Measurements from ENCODE around the gene NANS. TPM values are rescaled to one million over a fixed set of nuclear protein-coding genes. Genes with fewer than 3 reads are reported as not detected.
"Not testable (repeated sequence)": the region's sequence is repeated elsewhere in the genome, so short reads cannot be mapped to it uniquely, and the experiment has no call there.

The NANS gene
- total RNA-seq, 2 donors from 2014 or later: 223 to 254 TPM

DNA sequence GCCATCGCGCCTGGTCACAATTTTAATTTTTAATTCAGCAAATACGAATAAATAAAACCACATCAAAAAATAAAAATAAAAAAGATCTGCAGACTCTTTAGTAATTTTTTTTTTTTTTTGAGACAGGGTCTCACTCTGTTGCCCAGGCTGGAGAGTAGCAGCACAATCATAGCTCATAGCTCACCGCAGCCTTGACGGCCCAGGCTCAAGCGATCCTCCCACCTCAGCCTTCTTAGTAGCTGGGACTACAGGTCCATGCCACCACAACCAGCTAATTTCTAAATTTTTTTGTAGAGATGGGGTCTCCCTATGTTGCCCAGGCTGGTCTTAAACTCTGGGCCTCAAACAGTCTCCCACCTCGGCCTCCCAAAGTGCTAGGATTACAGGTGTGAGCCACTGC, 14.2 kb downstream of the NANS start:
- no peaks in the 10 kb centered on the region for H3K36me3 ChIP-seq
- no peaks in the 10 kb centered on the region for H3K9me3 ChIP-seq
- intact Hi-C loops (cut with DNase I): loop anchor here (10.0 kb wide), 1 partner anchor 194 kb away; no protein-coding TSS in a partner anchor
- H3K9ac ChIP-seq (ENCODE audit: low read depth in 2 of 2, low read length in 2 of 2): peak overlapping the region in 1 of 2 donors; percentile 75
- peak overlapping the region; percentile 93 for H3K27ac ChIP-seq
- TF ChIP-seq, protein P1, sequence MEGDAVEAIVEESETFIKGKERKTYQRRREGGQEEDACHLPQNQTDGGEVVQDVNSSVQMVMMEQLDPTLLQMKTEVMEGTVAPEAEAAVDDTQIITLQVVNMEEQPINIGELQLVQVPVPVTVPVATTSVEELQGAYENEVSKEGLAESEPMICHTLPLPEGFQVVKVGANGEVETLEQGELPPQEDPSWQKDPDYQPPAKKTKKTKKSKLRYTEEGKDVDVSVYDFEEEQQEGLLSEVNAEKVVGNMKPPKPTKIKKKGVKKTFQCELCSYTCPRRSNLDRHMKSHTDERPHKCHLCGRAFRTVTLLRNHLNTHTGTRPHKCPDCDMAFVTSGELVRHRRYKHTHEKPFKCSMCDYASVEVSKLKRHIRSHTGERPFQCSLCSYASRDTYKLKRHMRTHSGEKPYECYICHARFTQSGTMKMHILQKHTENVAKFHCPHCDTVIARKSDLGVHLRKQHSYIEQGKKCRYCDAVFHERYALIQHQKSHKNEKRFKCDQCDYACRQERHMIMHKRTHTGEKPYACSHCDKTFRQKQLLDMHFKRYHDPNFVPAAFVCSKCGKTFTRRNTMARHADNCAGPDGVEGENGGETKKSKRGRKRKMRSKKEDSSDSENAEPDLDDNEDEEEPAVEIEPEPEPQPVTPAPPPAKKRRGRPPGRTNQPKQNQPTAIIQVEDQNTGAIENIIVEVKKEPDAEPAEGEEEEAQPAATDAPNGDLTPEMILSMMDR (IDR thresholded peaks at IDR 0.05): no peak
- H3K4me1 ChIP-seq: peaks cover 11% of the 10 kb centered on the region
- no peak for DNase-seq
- H3K4me3 ChIP-seq: no peak overlapping the region
- H3K27me3 ChIP-seq: no peaks in the 10 kb centered on the region

DNA sequence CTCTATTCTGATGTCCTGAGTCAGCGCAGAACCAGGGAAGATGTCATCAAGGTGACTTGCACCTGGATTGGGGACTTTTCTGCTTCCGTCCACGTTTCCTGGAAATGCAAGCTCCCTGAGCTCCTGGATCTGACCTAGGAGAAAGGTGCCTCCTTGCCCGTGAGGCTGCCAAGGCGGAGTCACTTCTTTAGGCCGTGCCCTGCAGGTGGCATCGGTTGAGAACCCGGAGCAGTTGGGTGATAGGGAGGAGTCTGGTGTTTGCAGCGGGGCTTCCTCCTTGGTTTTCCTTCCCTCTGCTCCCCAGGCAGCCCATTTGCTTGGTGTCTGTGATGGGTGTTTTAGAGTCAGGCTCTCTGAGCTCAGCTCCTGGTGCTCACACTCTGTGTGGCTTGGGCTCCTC, 15.2 kb downstream of the NANS start:
- Histone ChIP-seq H3K4me3 (no peak overlapping the region), H3K36me3 (no peaks in the 10 kb centered on the region), H3K27me3 (no peaks in the 10 kb centered on the region), H3K9me3 (no peaks in the 10 kb centered on the region), H3K9ac (ENCODE audit: low read depth in 2 of 2, low read length in 2 of 2) (peak overlapping the region; percentile 14 to 75), H3K27ac (peak overlapping the region; percentile 93), H3K4me1 (peaks cover 11% of the 10 kb centered on the region)
- intact Hi-C loops (cut with DNase I): loop anchor here (10.0 kb wide), 1 partner anchor 193 kb away; no protein-coding TSS in a partner anchor
- TF ChIP-seq, protein P1 (IDR thresholded peaks at IDR 0.05): no peak
- peak; percentile 80 for DNase-seq

DNA sequence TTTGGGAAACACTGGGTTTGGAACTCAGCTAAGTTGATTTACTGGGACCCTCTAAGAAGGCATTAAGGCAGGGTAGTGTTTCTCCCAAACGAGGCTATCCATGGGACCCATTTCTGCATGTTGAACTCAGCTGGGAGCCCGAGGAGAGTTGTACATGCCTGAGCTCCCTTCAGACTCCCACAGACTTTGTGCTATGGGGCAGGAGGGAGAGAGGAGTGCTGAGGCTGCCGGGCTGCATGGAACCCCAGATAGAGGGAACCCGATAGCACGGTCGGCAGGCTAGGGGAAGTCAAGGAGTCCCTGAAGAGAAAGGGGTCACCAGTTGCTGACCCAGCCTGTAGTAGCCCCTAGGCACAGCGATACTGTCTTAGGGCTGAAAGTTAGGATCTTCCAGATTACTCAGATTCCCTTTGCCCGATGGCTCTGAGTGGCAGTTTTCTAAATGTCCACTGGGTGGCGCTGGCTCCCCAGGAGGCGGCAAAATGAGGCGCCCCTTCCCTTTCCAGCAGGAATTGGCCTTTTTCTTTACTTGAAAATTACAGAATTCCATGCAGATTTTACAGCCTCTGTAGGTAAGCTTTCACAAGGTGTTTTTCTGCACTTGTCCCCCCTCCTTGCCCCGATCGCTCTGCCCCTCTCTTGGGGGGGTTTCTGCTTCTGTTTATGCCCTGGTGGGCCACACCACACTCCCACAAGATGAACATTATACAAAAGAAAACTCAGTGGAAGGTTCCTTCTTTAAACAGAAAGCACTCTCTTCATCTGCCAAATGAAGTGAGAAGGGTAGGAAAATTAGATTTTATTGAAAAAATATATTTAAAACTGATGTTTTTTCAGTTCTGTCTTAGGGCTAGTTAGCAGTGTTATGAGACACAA, 17.8 kb downstream of the NANS start:
- H3K27ac ChIP-seq: peak overlapping the region; percentile 93
- H3K27me3 ChIP-seq: no peaks in the 10 kb centered on the region
- TF ChIP-seq, protein P1 (IDR thresholded peaks at IDR 0.05): peak; percentile 96
- intact Hi-C loops (cut with DNase I): loop anchor here (10.0 kb wide), 1 partner anchor 190 kb away; no protein-coding TSS in a partner anchor
- peak overlapping the region; percentile 61 to 82 for H3K9ac ChIP-seq (ENCODE audit: low read depth in 2 of 2, low read length in 2 of 2)
- no peaks in the 10 kb centered on the region for H3K36me3 ChIP-seq
- no peak overlapping the region for H3K4me3 ChIP-seq
- DNase-seq: peak; percentile 88
- peaks cover 11% of the 10 kb centered on the region for H3K4me1 ChIP-seq
- no peaks in the 10 kb centered on the region for H3K9me3 ChIP-seq

DNA sequence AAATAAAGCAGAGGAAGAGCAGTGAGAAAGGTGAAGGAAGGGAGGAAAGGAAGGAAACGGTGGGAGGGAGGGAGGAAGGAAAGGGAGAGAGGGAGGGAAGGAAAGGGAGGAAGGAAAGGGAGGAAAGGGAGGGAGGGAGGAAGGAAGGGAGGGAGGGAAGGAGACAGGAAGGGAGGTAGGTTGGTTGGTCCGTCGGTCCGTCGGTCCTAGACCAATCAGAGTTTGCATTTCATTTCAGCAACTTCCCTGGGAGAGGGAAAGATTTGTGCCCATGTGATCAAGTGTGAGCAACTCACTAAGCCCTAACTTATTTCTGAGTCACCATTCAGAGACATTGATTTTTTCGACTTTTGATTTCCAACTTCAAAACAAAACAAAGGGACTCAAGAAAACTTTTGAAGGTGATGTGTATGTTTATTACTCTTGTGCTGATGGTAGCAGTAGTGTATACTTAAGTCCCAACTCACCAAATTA, 18.8 kb downstream of the NANS start:
- no peak overlapping the region for H3K4me3 ChIP-seq
- H3K36me3 ChIP-seq: peaks cover 7% of the 10 kb centered on the region
- peak overlapping the region in 1 of 2 donors; percentile 82 for H3K9ac ChIP-seq (ENCODE audit: low read depth in 2 of 2, low read length in 2 of 2)
- H3K27me3 ChIP-seq: no peaks in the 10 kb centered on the region
- peak; percentile 47 for DNase-seq
- intact Hi-C loops (cut with DNase I): loop anchor here (5.0 to 10.0 kb wide), 3 partner anchors 42 to 189 kb away; partner anchors contain the start of gene TRIM14
- TF ChIP-seq, protein P1 (IDR thresholded peaks at IDR 0.05): no peak
- H3K27ac ChIP-seq: peak overlapping the region; percentile 93
- H3K9me3 ChIP-seq: no peaks in the 10 kb centered on the region
- H3K4me1 ChIP-seq: peaks cover 11% of the 10 kb centered on the region

DNA sequence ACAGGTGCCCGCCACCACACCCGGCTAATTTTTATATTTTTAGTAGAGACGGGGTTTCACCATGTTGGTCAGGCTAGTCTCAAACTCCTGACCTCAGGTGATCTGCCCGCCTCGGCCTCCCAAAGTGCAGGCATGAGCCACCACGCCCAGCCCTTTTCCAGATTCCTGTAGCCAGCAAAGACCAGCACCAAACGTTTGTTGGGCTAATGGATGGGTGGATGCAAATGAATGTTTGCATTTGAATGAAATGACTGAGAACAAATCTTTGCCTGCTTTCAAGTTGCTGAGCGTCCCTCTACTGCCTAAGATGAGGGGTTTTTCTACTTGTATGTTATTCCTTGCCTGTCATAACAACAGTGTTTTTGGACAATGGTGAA, 20.0 kb downstream of the NANS start:
- H3K27ac ChIP-seq; H3K9me3 ChIP-seq; H3K27me3 ChIP-seq; H3K9ac ChIP-seq (ENCODE audit: low read depth in 2 of 2, low read length in 2 of 2); H3K4me3 ChIP-seq; DNase-seq: not testable (repeated sequence)
- intact Hi-C loops (cut with DNase I): loop anchor here (5.0 to 10.0 kb wide), 3 partner anchors 41 to 188 kb away; partner anchors contain the start of gene TRIM14
- Histone ChIP-seq H3K4me1 (peaks cover 18% of the 10 kb centered on the region), H3K36me3 (peaks cover 15% of the 10 kb centered on the region)

Data from colonic mucosa (tissue), 4 donors.